HepG2 (cell line): ENCODE results near the gene HOXD9. TPM values are rescaled to one million over a fixed set of nuclear protein-coding genes. Genes with fewer than 3 reads are reported as not detected.

Source experiments
- ATAC-seq: fragments of 200-7000 bp; cut with Tn5 transposase; 3 replicates; pipeline ENCODE4 v1.9.1; 2020; ENCODE audit warnings: mild to moderate bottlenecking, moderate library complexity
- BruUV-seq: library from RNA; stranded (reverse); fragments of 400-500 nt; replicated peaks from 2 replicates; lab custom pipeline; 2021; lab: Mats Ljungman, UMichigan
- CTCF ChIA-PET: fragments of 300-600 bp; formaldehyde crosslinking; extraction: SDS; loops from one replicate; lab custom pipeline; 2021; ENCODE audit warnings: low total read pairs, inconsistent platforms, low intra/inter-chr PET ratio; lab: Yijun Ruan, JAX
- POLR2A ChIA-PET: fragments of 350-600 bp; sonication (Branson Sonifier 250); formaldehyde crosslinking; loops from one replicate; lab custom pipeline; 2020; ENCODE audit warnings: antibody characterized with exemption, inconsistent platforms; lab: Yijun Ruan, JAX
- DNase-seq: peaks from one replicate; pipeline ENCODE4 v3.0.0-alpha.2; 2015; ENCODE audit warnings: low spot score
- FAIRE-seq: peaks from 3 replicates; lab custom pipeline; 2011; peaks lifted over from hg19 to GRCh38; lab: Jason Lieb, UNC
- H2AFZ ChIP-seq: one replicate; pipeline ENCODE4 v1.6.1; 2011; ENCODE audit warnings: low read length, inconsistent platforms
- H3K27ac ChIP-seq: fragments of 300-600 bp; 3 replicates; pipeline ENCODE4 v1.8.0; 2011; ENCODE audit warnings: mixed run types, mild to moderate bottlenecking, mixed read lengths, low read length, inconsistent platforms; ENCODE audit not compliant: insufficient read depth; ENCODE audit errors: extremely low read length
- H3K27me3 ChIP-seq, 2 experiments: fragments of 200-600 bp in 1 of 2; 2 replicates in 1 of 2; 3 replicates in 1 of 2; pipeline versions ENCODE4 v1.6.0 to v1.8.0; 2011; ENCODE audit warnings: low read length in 2 of 2, mild to moderate bottlenecking in 2 of 2, moderate library complexity in 2 of 2, inconsistent platforms in 1 of 2; ENCODE audit not compliant: insufficient read depth in 2 of 2, control insufficient read depth in 1 of 2
- H3K36me3 ChIP-seq, 2 experiments: fragments of 200-600 bp in 1 of 2; replicated peaks in 1 of 2; 2 replicates in 1 of 2; 3 replicates in 1 of 2; pipeline versions ENCODE4 v1.5.1 to v1.8.0; 2011; ENCODE audit warnings: low read length in 2 of 2, inconsistent platforms in 1 of 2; ENCODE audit not compliant: insufficient read depth in 2 of 2, control insufficient read depth in 1 of 2
- H3K4me1 ChIP-seq: 2 replicates; pipeline ENCODE4 v1.5.1; 2012; ENCODE audit warnings: low read length, inconsistent platforms; ENCODE audit not compliant: insufficient read depth
- H3K4me2 ChIP-seq: 2 replicates; pipeline ENCODE4 v1.6.0; 2011; ENCODE audit warnings: low read depth, low read length, inconsistent platforms
- H3K4me3 ChIP-seq, 3 experiments: fragments of 200-600 bp in 1 of 3; sonication (generic), shearing (Covaris generic) in 1 of 3; replicated peaks in 1 of 3; 2 replicates each; pipeline ENCODE4 v1.5.1; 2011 to 2016; ENCODE audit warnings: low read length in 3 of 3, inconsistent platforms in 2 of 3, low read depth in 2 of 3, mild to moderate bottlenecking in 2 of 3, control low read depth in 1 of 3, mixed read lengths in 1 of 3; ENCODE audit not compliant: insufficient read depth in 1 of 3
- H3K79me2 ChIP-seq: one replicate; pipeline ENCODE4 v1.6.1; 2011; ENCODE audit warnings: low read length, inconsistent platforms; ENCODE audit not compliant: insufficient read depth
- H3K9ac ChIP-seq: 2 replicates; pipeline ENCODE4 v1.6.0; 2011; ENCODE audit warnings: mild to moderate bottlenecking, low read depth, low read length, inconsistent platforms; ENCODE audit not compliant: insufficient read depth
- H3K9me3 ChIP-seq: 2 replicates; pipeline ENCODE4 v1.5.1; 2012; ENCODE audit warnings: mild to moderate bottlenecking, low read length
- H4K20me1 ChIP-seq: 2 replicates; pipeline ENCODE4 v1.6.0; 2011; ENCODE audit warnings: inconsistent platforms, mild to moderate bottlenecking, low read length, moderate library complexity; ENCODE audit not compliant: insufficient read depth
- CBX2 ChIP-seq, 2 experiments: fragments of 200-600 bp in 1 of 2; sonication (generic); formaldehyde crosslinking in 1 of 2; IDR thresholded peaks; 2 replicates each; pipeline versions ENCODE4 v1.7.0 to v1.8.1; 2018 to 2022; ENCODE audit warnings: low read depth in 2 of 2, low read length in 1 of 2, mild to moderate bottlenecking in 1 of 2, missing genetic modification reagents in 1 of 2
- EZH2 ChIP-seq: conservative IDR thresholded peaks from 2 replicates; pipeline ENCODE4 v1.6.1; 2012; ENCODE audit warnings: mild to moderate bottlenecking, low read depth, low read length, moderate library complexity
- ZBTB7B ChIP-seq: sonication (generic); formaldehyde crosslinking; IDR thresholded peaks from 2 replicates; pipeline ENCODE4 v1.4.0; 2020; ENCODE audit warnings: missing genetic modification reagents
- ZNF891 ChIP-seq: sonication (generic); formaldehyde crosslinking; IDR thresholded peaks from 2 replicates; pipeline ENCODE4 v1.5.0; 2020; ENCODE audit warnings: mild to moderate bottlenecking, missing genetic modification reagents
- WGBS: methylation state at CpG from one replicate; pipeline ENCODE4 v1.1.6; 2017; ENCODE audit warnings: low lambda C conversion rate; 5-methylcytosine and 5-hydroxymethylcytosine counted together
- in situ Hi-C: cut with HindIII; loops from 2 replicates; pipeline ENCODE4 v1.10.0; 2017; ENCODE audit warnings: low pct_unique_long_range_greater_than_20kb; ENCODE audit not compliant: extremely low pct_ligation_motif_present
- intact Hi-C: fragments of 100-400 bp; cut with micrococcal nuclease; formaldehyde crosslinking; loops from one replicate; pipeline ENCODE4 v1.10.0; 2022; ENCODE audit not compliant: unreplicated experiment
- polyA plus RNA-seq, 8 experiments: library from polyadenylated mRNA; depleted of rRNA in 3 of 8; stranded (reverse) in 7 of 8; unstranded in 1 of 8; fragments of >200 nt; fragmentation: Illumina TruSeq in 4 of 8; extraction: Trizol in 4 of 8; gene quantifications; 2 replicates each; pipeline versions ENCODE4 v1.2.1 to v1.2.3, GENCODE V29; 2011 to 2016; ENCODE audit warnings: low read depth in 4 of 8, missing spikeins in 1 of 8, mixed read lengths in 1 of 8; ENCODE audit not compliant: insufficient read depth in 1 of 8
- total RNA-seq, 5 experiments: library from RNA; depleted of rRNA; stranded (reverse); fragments of >200 nt; fragmentation: Illumina TruSeq; extraction: Trizol; gene quantifications; 2 replicates each; pipeline ENCODE4 v1.2.3, GENCODE V29; 2016; ENCODE audit warnings: low read depth in 1 of 5

Gene HOXD9
- total and polyA plus RNA-seq, 2 of the 13 experiments (the other 11 are each of a cell fraction or from before 2014, with no cell fraction given), result not detected

DNA sequence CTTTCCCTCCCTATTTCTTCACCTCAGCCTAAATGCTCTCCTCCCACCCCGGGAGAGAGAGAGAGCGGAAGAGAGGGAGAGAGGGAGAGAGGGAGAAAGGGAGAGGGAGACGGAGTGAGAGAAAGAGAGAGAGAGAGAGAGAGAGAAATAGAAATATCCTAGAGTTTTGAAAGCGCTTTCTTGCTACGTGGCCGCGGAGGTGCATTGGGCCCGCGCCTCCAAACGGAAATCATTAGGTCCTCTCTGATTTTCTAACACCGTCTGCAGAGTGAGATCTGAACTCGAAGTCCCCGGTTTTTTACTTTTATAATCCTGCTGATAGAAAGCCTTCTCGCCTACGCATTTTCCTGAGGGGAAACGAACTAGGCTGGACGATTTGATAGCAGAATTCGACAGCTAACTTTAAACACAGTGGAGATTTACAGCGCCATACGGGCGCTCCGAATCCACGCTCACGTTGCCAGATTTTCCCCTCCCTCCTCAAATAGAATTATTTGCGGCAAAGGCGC is 37.9 kb upstream of the HOXD9 start:
- H3K4me3 ChIP-seq, result no peak overlapping the region
- H3K4me1 ChIP-seq, result peaks cover 25% of the 10 kb centered on the region
- in situ Hi-C loops, result no loop called here
- WGBS, result 28% methylated on average over 26 of the region's 26 CpGs
- no peaks in the 10 kb centered on the region for H3K79me2 ChIP-seq
- H2AFZ ChIP-seq, result no peak overlapping the region
- DNase-seq, result no peak
- no peak overlapping the region for H3K4me2 ChIP-seq
- TF ChIP-seq EZH2, result peak; percentile 93; the same call in 1 of the 2 replicates
- peak; percentile 89 for TF ChIP-seq CBX2 (IDR thresholded peaks at IDR 0.05; ENCODE audit: low read depth, low read length)
- TF ChIP-seq CBX2 (CRISPR knock-in tag; IDR thresholded peaks at IDR 0.05; ENCODE audit: low read depth), result no peak
- TF ChIP-seq ZBTB7B (CRISPR knock-in tag), result no peak
- peaks cover 12 to 82% of the 10 kb centered on the region in 2 experiments; a peak in 4 of 5 replicates for H3K27me3 ChIP-seq
- H3K27ac ChIP-seq, result no peak overlapping the region
- no TSS peak for BruUV-seq
- ChIA-PET POLR2A (no interaction called here), CTCF (no interaction called here)
- no peaks in the 10 kb centered on the region for H3K9me3 ChIP-seq
- H3K36me3 ChIP-seq, result no peaks in the 10 kb centered on the region
- H3K9ac ChIP-seq, result no peak overlapping the region
- intact Hi-C loops, result no loop called here
- no peaks in the 10 kb centered on the region for H4K20me1 ChIP-seq
- no peak for FAIRE-seq
- no peak for ATAC-seq

DNA sequence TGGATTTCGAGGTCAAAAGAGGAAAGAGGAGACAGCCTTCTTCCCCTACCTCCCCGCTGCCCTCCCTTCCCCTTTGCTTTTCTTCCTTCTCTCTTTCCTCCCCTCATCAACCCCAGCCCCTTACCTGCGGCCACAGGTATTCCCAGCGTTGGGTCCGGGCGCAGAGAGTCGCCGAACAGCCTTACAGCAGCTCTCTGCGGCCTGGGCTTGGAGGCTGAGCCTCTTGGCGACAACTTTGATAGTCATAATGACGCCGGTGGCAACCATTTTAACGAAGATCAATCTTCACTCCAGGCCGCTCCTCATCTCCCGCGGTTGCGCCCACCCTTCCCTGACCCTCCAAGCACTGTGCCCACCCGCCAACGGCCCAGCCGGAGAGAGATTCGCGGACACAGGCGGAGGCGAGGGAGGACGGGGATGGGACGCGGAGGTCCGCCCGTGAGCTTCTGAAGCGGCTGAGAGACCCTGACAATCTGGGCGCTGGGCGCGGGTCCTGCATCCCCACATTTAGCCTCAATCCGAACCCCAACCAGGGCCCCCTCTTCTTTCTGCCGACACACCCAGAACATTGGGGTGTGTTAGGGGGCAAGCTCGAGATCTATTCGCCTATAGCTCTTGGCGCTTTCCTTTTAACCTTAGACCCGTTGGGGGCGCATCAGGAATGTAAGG is 37.3 kb upstream of the HOXD9 start:
- no peak overlapping the region for H3K27ac ChIP-seq
- BruUV-seq, result no TSS peak
- ChIA-PET CTCF (interaction anchor here (0.8 to 2.1 kb wide), 3 partner anchors 395 to 718 kb away, joined by 3 to 26 read pairs (median 4); no protein-coding TSS in a partner anchor), POLR2A (no interaction called here)
- TF ChIP-seq ZNF891 (CRISPR knock-in tag) (no peak), EZH2 (peak; percentile 30; the same call in 1 of the 2 replicates)
- peaks cover 13 to 87% of the 10 kb centered on the region in 2 experiments; a peak in 4 of 5 replicates for H3K27me3 ChIP-seq
- DNase-seq, result no peak
- H3K4me3 ChIP-seq, result no peak overlapping the region
- no peaks in the 10 kb centered on the region for H3K36me3 ChIP-seq
- peaks cover 25% of the 10 kb centered on the region for H3K4me1 ChIP-seq
- H4K20me1 ChIP-seq, result no peaks in the 10 kb centered on the region
- H2AFZ ChIP-seq, result no peak overlapping the region
- no peaks in the 10 kb centered on the region for H3K79me2 ChIP-seq
- no peaks in the 10 kb centered on the region for H3K9me3 ChIP-seq
- WGBS, result 43% methylated on average over 40 of the region's 40 CpGs
- no peak for ATAC-seq
- no peak for FAIRE-seq
- intact Hi-C loops, result no loop called here
- in situ Hi-C loops, result no loop called here
- no peak overlapping the region for H3K9ac ChIP-seq
- no peak overlapping the region for H3K4me2 ChIP-seq
